SW480 (cell line): ENCODE measurements around the gene TMTC1.

ENCODE experiments used
- DNase-seq: peaks from one replicate; pipeline ENCODE4 v3.0.0-alpha.2; 2016; ENCODE audit warnings: low spot score

The TMTC1 gene

DNA sequence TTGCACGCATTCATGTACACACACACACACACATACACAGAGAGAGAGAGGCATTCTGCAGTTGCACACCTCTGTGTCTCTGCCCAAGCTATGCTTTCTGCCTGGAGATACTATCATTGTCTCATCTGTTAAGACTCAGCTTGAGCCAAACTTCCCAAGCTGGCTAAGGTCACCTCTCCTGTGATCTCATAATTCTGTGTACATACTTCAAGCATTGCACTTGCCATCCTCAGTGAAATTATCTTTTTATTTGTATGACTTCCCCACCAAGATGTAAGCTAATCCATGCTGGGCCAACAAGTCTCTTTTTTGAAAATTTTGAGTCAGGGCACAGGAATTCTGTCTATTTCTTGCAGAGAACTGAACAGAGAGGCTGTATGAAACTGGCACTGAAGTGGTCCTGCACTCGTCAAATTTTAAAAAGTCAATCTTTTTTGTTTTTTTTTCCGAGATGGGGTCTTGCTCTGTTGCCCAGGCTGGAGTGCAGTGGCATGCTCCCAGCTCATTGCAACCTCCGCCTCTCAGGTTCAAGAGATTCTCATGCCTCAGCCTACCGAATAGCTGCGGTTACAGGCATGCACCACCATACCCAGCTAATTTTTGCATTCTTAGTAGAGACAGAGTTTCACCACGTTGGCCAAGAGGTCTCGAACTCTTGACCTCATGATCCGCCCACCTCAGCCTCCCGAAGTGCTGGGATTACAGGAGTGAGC is 44.3 kb downstream of the TMTC1 start:
- no peak for DNase-seq

GRCh38 chr12:29738365-29738764 is 45.4 kb downstream of the TMTC1 start:
- DNase-seq: no peak

DNA sequence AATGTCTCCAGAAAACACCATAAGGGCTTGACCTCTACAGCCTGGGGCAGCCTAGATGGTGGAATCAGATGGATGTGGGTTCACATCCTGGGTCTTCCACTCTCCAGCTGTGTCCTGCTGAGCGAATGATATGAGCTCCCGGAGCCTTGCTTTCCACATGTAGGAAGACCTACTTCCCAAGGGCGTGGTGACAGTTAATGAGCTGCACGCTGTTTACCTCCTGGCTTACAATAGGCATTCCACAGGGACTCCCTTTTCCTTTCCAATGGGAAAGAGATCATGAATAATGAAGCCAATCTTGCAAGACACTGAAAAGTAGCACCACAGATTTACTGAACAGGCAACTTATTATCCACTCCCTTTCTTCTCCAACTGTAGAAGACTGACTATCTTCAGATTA is 46.1 kb downstream of the TMTC1 start:
- no peak for DNase-seq

- DNase-seq: no peak
These were observed 48.1 kb downstream of the TMTC1 start for GRCh38 chr12:29735604-29736003.

DNA sequence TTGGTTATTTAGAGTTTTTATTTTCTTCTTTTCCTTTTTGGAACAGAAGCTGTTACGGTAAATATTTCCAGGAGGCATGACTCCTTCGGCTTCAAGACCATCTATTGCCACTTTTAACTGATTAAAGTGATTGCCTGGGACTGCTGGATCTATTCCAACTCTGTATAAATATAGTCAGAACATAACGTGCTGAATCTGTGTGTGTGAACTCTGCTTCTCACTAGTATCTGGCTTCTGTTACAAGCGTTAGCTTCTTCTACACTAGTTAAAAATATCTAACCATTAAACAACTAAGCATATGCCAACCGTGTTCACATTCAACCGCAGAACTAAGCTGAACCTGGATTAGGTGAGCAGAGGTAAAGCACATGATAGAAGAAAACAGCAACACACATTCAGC is 49.0 kb downstream of the TMTC1 start:
- no peak for DNase-seq

- DNase-seq: no peak
These were observed 49.4 kb downstream of the TMTC1 start for GRCh38 chr12:29734305-29734704.

DNA sequence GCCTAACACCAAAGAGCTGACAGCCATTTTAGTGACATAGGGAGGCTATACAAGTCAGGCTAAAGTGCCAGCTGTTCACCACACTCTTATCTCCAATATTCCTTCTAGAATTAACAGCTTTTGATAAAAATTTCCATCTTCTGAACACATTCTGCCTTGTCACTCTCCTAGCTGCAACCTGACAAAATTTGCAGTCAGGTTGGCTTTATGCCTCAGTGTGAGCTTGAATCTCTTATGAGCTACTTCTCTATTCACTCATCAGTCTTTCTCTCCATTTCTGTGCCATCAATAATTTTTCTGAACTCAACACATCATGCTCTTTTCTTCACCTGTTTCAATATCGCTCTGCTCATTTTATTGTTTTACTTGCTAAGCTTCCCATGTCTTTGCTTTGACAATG is 50.2 kb downstream of the TMTC1 start:
- DNase-seq: no peak

DNA sequence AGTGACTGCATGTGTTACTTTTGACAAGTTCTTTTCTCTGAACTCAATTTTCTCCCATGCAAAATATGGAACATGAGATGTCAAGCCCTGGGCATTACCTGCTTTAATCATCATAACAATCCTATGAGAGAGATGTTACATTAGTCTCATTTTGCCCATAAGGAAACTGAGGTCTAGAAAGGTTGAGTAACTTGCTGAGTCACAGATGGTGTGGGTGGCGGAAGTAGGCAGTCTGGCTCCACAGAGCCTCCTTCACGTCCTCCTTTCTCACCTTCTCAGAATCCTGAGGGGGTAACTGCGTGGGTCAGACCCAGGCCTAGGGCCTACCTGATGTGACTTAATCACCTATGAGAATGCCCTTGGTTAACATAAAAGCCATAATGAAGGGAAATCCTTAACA is 50.7 kb downstream of the TMTC1 start:
- DNase-seq: no peak

GRCh38 chr12:29732593-29732992 is 51.1 kb downstream of the TMTC1 start:
- DNase-seq: no peak

DNA sequence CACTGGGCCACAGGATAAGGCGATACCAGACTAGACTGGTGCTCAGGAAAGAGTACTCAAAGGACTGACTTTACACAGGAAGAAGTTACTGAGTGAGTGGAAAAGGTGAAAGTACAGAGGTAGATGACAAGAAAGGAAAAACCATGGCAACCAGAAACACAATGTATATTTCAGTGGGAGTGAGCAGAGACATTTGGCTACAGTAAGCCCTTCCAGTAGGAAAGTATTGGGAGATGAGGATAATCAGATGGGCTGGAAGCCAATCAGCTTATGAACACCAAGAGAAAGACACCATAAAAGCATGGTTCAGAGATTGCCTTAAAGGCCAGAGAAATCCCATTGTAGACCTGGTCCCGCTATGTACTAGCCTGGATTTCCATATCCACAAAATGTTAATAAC is 51.6 kb downstream of the TMTC1 start:
- no peak for DNase-seq

DNA sequence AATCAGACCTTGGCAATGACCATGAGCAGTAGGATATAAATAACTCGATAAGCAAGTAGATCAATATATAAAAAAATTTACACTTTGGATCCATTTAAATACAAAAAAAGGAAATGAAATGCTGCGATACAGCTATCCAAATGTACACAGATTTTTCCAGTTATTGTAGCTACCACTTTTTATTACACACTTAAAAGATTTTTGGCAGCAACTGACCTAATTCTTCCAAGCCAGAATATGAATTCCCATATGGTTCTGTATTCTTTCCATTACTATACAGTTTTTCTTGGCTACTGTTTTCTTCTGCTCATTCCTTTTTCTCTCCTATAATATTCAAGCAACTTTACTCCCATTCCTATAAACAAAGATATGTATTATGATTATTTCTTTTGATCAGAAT is 52.2 kb downstream of the TMTC1 start:
- DNase-seq: no peak

DNA sequence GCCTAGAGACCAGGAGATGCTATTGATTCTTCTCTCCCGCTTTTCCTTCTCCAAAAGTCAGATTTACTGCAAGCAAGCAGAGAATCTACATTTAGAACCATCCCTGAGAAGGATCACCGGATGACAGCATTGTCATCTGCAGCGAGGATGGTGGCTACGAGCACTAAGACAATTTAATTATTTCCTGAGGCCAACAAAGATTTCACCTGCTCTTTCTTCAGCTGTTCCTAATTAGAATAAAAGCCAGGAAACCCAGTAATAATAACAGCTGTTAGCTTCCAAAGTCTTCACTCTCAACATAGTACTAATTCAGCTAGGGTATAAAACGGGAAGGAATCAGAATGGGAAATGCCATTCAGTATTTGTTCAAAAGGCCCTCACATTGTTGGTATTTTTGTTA is 53.3 kb downstream of the TMTC1 start:
- DNase-seq: no peak

DNA sequence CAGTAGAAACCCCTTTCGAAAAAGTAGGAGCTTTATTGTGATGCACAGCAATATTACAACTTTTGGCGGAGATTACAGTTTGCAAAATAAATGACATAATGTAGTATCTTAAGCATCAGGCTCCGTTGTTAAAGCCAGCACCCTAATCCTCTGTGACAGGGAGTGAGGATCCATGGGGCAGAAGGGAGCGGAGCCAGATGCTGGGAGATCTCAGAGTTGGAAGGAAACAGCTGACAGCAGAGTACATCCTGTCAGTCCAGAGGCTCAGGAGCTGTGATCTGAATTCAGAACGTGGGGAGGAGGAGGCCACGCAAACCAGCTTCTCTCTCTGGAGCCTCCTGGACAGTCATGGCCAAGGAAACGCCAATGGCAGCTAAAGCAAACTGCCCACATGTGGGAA is 55.7 kb downstream of the TMTC1 start:
- no peak for DNase-seq

GRCh38 chr12:29726741-29727348 is 56.9 kb downstream of the TMTC1 start:
- no peak for DNase-seq

- no peak for DNase-seq
These were observed 57.4 kb downstream of the TMTC1 start for GRCh38 chr12:29726321-29726692.

GRCh38 chr12:29725587-29726320 is 58.0 kb downstream of the TMTC1 start:
- no peak for DNase-seq

- DNase-seq: no peak
These were observed 61.6 kb downstream of the TMTC1 start for GRCh38 chr12:29722164-29722563.

DNA sequence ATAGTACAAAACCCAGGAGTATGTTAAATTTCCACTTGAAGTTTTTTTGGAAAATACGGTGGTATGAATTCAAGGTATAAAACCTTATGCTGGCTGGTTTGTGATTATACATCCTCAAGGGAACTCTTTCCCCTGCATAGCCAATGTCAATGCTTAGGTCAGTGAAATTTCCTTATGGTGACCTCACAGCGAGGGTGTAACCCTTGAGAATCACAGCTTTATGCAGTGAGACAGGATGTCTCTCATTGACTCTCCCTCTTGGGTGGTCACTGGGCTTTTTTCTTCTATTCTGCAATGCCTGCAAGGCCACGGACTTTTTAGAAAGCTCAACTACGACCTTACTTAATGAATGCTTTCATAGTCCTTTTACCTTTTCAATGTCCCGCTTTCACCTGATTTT is 64.4 kb downstream of the TMTC1 start:
- no peak for DNase-seq

- no peak for DNase-seq
These were observed 66.1 kb downstream of the TMTC1 start for GRCh38 chr12:29717540-29718100.

GRCh38 chr12:29714966-29715365 is 68.8 kb downstream of the TMTC1 start:
- DNase-seq: no peak

GRCh38 chr12:29713729-29714128 is 70.0 kb downstream of the TMTC1 start:
- DNase-seq: peak; percentile 39

DNA sequence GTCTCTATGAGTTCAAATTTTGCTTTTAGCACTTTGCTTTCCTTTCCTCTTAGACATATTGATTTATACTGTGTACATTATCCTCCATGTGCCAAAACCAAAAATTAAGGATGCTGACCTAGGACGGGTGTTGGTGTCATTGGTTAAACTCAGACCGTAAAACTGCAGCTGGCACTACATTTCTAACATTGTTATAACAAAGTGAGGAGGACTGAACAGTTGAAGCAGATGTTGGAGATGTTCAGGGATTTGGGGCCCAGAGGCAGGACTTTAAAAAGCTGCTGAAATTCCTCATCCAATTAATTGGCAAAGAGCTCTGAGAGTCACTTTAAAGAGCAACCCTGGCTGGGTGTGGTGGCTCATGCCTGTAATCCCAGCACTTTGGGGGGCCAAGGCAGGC is 72.4 kb downstream of the TMTC1 start:
- DNase-seq: no peak

GRCh38 chr12:29710104-29710503 is 73.6 kb downstream of the TMTC1 start:
- DNase-seq: no peak
